Midbrain (tissue), 1 donor: ENCODE measurements around the gene C8B.

Source experiments
- DNase-seq: peaks from one replicate; lab custom pipeline; 2025; lab: John Stamatoyannopoulos, UW

Gene C8B

DNA sequence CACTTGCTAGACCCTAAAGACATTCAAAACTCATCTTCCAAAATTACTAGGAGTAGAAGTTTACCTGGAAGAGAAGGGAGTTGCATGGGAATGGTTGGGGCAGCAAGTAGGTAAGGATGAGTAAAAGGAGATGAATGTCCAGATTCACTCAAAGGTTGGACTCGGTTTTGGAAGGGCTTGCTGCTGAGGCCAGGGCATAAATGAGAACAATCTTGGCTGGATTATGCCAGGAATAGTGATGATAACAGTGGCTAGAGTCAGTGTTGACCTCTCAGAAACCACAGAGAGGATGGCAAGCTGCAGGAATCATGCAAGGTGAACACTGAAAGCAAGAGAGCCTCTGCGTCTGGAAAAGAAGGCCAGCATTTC lies 67.8 kb downstream of the C8B start:
- DNase-seq = no peak

GRCh38 chr1:56897150-56898004 lies 68.4 kb downstream of the C8B start:
- no peak for DNase-seq

- no peak for DNase-seq
Measured at GRCh38 chr1:56894014-56894413, 71.8 kb downstream of the C8B start.

DNA sequence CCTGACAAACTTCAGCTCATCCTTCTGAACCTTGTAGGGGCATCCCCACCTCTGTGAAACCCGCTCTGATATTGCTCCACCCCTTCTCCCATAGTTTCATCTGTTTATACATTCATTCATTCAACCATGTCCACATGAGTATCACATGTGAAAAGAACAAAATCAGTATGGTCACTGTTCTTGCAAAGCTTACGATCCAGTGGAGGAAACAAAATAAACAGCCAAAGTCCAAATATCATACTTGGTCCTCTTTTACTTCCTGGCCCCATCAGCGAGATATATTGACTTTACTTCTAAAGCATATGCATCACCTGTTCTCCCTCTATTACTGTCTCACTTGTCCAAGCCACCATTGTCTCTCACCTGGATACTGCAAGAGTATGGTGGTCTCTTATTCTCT lies 75.6 kb downstream of the C8B start:
- DNase-seq = no peak

DNA sequence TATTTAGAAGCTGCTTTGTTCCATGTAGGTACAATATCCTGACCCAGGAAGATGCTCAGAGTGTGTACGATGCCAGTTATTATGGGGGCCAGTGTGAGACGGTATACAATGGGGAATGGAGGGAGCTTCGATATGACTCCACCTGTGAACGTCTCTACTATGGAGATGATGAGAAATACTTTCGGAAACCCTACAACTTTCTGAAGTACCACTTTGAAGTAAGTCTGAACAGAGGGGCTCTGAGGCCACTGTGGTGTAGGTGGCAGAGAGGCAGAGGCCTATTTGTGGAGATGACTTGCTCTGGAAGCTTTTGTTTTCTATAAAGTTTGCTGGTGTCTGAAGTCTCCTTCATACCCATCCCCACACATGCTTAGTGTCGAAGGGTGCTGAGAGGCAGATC lies 84.4 kb downstream of the C8B start:
- no peak for DNase-seq

DNA sequence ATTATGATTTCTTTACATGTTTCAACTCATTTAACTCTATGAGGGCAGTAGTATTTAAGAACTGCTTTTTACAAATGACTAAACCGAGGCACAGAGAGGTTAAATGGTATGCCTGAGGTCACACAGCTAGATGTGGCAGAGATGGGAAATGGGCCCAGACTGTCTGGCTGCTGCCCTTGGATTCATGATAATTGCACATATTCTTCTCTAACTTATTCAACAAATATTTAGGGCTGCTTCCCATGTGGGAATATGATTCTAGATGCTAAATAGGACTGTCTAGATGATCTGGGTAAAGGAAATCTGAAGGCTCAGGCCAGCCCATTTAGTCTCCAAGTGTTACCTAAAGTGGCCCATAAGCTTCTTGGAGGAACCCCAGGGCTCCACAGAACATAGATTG lies 85.0 kb downstream of the C8B start:
- no peak for DNase-seq
